Central memory CD8-positive, alpha-beta T cell (primary cell): Measurements from ENCODE around the gene HOXD11.
A peak's percentile ranks its signal among the peaks of the same experiment; 100 is the strongest.

Source experiments
- ATAC-seq: fragments of 150-1000 bp; cut with Tn5 transposase; replicated peaks from 2 replicates; pipeline ENCODE4 v1.10.0; 2022; ENCODE audit warnings: mild to moderate bottlenecking, moderate FRiP score, moderate number of reproducible peaks; ENCODE audit not compliant: poor library complexity, severe bottlenecking; ENCODE audit errors: extremely low read depth
- DNase-seq, 2 donors: peaks; one replicate each; pipeline ENCODE4 v3.0.0; 2021; ENCODE audit warnings: low spot score in 2 of 2
- H3K27ac Mint-ChIP-seq: one replicate; pipeline ENCODE4 v1.8.0; 2022; ENCODE audit warnings: low read depth, mild to moderate bottlenecking, moderate library complexity, mixed read lengths
- H3K27me3 Mint-ChIP-seq: one replicate; pipeline ENCODE4 v1.8.0; 2022; ENCODE audit warnings: mixed read lengths
- H3K36me3 Mint-ChIP-seq: one replicate; pipeline ENCODE4 v1.8.0; 2022; ENCODE audit warnings: mild to moderate bottlenecking, moderate library complexity, mixed read lengths; ENCODE audit not compliant: insufficient read depth
- H3K4me1 Mint-ChIP-seq: one replicate; pipeline ENCODE4 v1.8.0; 2022; ENCODE audit warnings: mixed read lengths
- H3K4me3 Mint-ChIP-seq: one replicate; pipeline ENCODE4 v1.8.0; 2022; ENCODE audit warnings: mild to moderate bottlenecking, moderate library complexity, mixed read lengths
- H3K9me3 Mint-ChIP-seq: one replicate; pipeline ENCODE4 v1.8.0; 2022; ENCODE audit warnings: mixed read lengths

Gene HOXD11

GRCh38 chr2:176106581-176107539, at the start of gene HOXD11:
TSS of gene HOXD11 (plus strand) at chr2:176107280. CDS start at chr2:176107356, 76 bp downstream.
- peak within 1 kb of the TSS; percentile 23 for H3K4me3 Mint-ChIP-seq
- H3K4me1 Mint-ChIP-seq, result peaks cover 13% of the 10 kb centered on the region
- H3K27ac Mint-ChIP-seq, result peak within 1 kb of the TSS; percentile 70
- peaks cover 6% of the 10 kb centered on the region for H3K9me3 Mint-ChIP-seq
- H3K36me3 Mint-ChIP-seq, result peaks cover 26% of the 10 kb centered on the region
- ATAC-seq (no peak), DNase-seq (no peak)
- peaks cover 86% of the 10 kb centered on the region for H3K27me3 Mint-ChIP-seq

- ATAC-seq (no peak), DNase-seq (no peak)
- H3K9me3 Mint-ChIP-seq, result no peaks in the 10 kb centered on the region
- H3K27me3 Mint-ChIP-seq, result peaks cover 82% of the 10 kb centered on the region
- H3K27ac Mint-ChIP-seq, result no peak overlapping the region
- H3K4me1 Mint-ChIP-seq, result peaks cover 5% of the 10 kb centered on the region
- H3K4me3 Mint-ChIP-seq, result no peak overlapping the region
- H3K36me3 Mint-ChIP-seq, result peaks cover 2% of the 10 kb centered on the region
Measured at GRCh38 chr2:176063958-176064357, 43.1 kb upstream of the HOXD11 start.

GRCh38 chr2:176066645-176067588, 40.2 kb upstream of the HOXD11 start:
- Mint-ChIP-seq H3K4me3 (no peak overlapping the region), H3K27ac (no peak overlapping the region), H3K4me1 (peaks cover 5% of the 10 kb centered on the region), H3K9me3 (no peaks in the 10 kb centered on the region), H3K36me3 (peaks cover 2% of the 10 kb centered on the region), H3K27me3 (peaks cover 98% of the 10 kb centered on the region)
- no peak for DNase-seq
- no peak for ATAC-seq

GRCh38 chr2:176067589-176068418, 39.3 kb upstream of the HOXD11 start:
- no peak for ATAC-seq
- peaks cover 98% of the 10 kb centered on the region for H3K27me3 Mint-ChIP-seq
- no peak for DNase-seq
- H3K4me3 Mint-ChIP-seq, result no peak overlapping the region
- H3K9me3 Mint-ChIP-seq, result no peaks in the 10 kb centered on the region
- H3K27ac Mint-ChIP-seq, result no peak overlapping the region
- peaks cover 5% of the 10 kb centered on the region for H3K4me1 Mint-ChIP-seq
- H3K36me3 Mint-ChIP-seq, result peaks cover 2% of the 10 kb centered on the region

- no peak for DNase-seq
- Mint-ChIP-seq H3K4me1 (peaks cover 5% of the 10 kb centered on the region), H3K36me3 (peaks cover 2% of the 10 kb centered on the region), H3K27me3 (peaks cover 99% of the 10 kb centered on the region), H3K4me3 (no peak overlapping the region), H3K9me3 (no peaks in the 10 kb centered on the region), H3K27ac (no peak overlapping the region)
- no peak for ATAC-seq
Measured at GRCh38 chr2:176068419-176068832, 38.7 kb upstream of the HOXD11 start.

- no peak for ATAC-seq
- no peak for DNase-seq
- Mint-ChIP-seq H3K27me3 (peaks cover 100% of the 10 kb centered on the region), H3K4me3 (no peak overlapping the region), H3K4me1 (peaks cover 5% of the 10 kb centered on the region), H3K9me3 (peaks cover 11% of the 10 kb centered on the region), H3K36me3 (peaks cover 2% of the 10 kb centered on the region), H3K27ac (no peak overlapping the region)
Measured at GRCh38 chr2:176071330-176072291, 35.5 kb upstream of the HOXD11 start.

- Mint-ChIP-seq H3K36me3 (peaks cover 2% of the 10 kb centered on the region), H3K4me3 (no peak overlapping the region)
Measured at GRCh38 chr2:176072292-176072669, 34.8 kb upstream of the HOXD11 start.

GRCh38 chr2:176072951-176073904, 33.9 kb upstream of the HOXD11 start:
- no peak overlapping the region for H3K27ac Mint-ChIP-seq
- DNase-seq (no peak), ATAC-seq (no peak)
- peaks cover 13% of the 10 kb centered on the region for H3K9me3 Mint-ChIP-seq
- H3K27me3 Mint-ChIP-seq, result peaks cover 96% of the 10 kb centered on the region
- H3K4me1 Mint-ChIP-seq, result peaks cover 5% of the 10 kb centered on the region
- H3K36me3 Mint-ChIP-seq, result peaks cover 1% of the 10 kb centered on the region
- H3K4me3 Mint-ChIP-seq, result no peak overlapping the region

More at GRCh38 chr2:176072292-176072669, 34.8 kb upstream of the HOXD11 start:
- no peak for DNase-seq
- peaks cover 5% of the 10 kb centered on the region for H3K4me1 Mint-ChIP-seq
- H3K9me3 Mint-ChIP-seq, result peaks cover 13% of the 10 kb centered on the region
- H3K27me3 Mint-ChIP-seq, result peaks cover 100% of the 10 kb centered on the region
- H3K27ac Mint-ChIP-seq, result no peak overlapping the region
- ATAC-seq, result no peak

- Mint-ChIP-seq H3K4me3 (no peak overlapping the region), H3K36me3 (peaks cover 15% of the 10 kb centered on the region), H3K4me1 (peaks cover 8% of the 10 kb centered on the region), H3K9me3 (peaks cover 13% of the 10 kb centered on the region), H3K27ac (no peak overlapping the region), H3K27me3 (peaks cover 96% of the 10 kb centered on the region)
- DNase-seq, result no peak
- no peak for ATAC-seq
Measured at GRCh38 chr2:176074919-176075425, 32.1 kb upstream of the HOXD11 start.

- no peak overlapping the region for H3K4me3 Mint-ChIP-seq
Measured at GRCh38 chr2:176075481-176075880, 31.6 kb upstream of the HOXD11 start.

More at GRCh38 chr2:176075481-176075880, 31.6 kb upstream of the HOXD11 start:
- H3K36me3 Mint-ChIP-seq, result peaks cover 15% of the 10 kb centered on the region
- ATAC-seq, result no peak
- H3K27me3 Mint-ChIP-seq, result peaks cover 91% of the 10 kb centered on the region
- H3K27ac Mint-ChIP-seq, result no peak overlapping the region
- H3K9me3 Mint-ChIP-seq, result peaks cover 13% of the 10 kb centered on the region
- DNase-seq, result no peak
- H3K4me1 Mint-ChIP-seq, result peaks cover 8% of the 10 kb centered on the region
